Lower leg skin (tissue), 4 donors: ENCODE measurements around the gene MIER2. TPM values are rescaled to one million over a fixed set of nuclear protein-coding genes. Genes with fewer than 3 reads are reported as not detected.

Experiments
- DNase-seq, 2 donors: peaks; one replicate each; pipeline ENCODE4 v3.0.0-alpha.2; 2019; ENCODE audit warnings: low spot score in 2 of 2
- H3K4me3 ChIP-seq: fragments of 200-600 bp; sonication (generic); 2 replicates; pipeline ENCODE4 v1.5.1; 2017; ENCODE audit warnings: mild to moderate bottlenecking, low read depth; ENCODE audit not compliant: poor library complexity, severe bottlenecking
- POLR2A ChIP-seq, 2 donors: fragments of 450-650 bp; IDR thresholded peaks; one replicate each; pipeline ENCODE4 v1.6.1; 2016 to 2017; ENCODE audit warnings: antibody characterized with exemption in 2 of 2, mild to moderate bottlenecking in 1 of 2, moderate library complexity in 1 of 2
- WGBS, 2 donors: methylation state at CpG; one replicate each; pipeline ENCODE4 v1.1.5; 2018; 5-methylcytosine and 5-hydroxymethylcytosine counted together
- intact Hi-C: fragments of 100-400 bp; cut with DNase I; formaldehyde crosslinking; loops from one replicate; pipeline ENCODE4 v1.15.0; 2023; ENCODE audit warnings: low total_unique reads
- total RNA-seq, 4 donors: library from RNA; depleted of rRNA; stranded (reverse); fragments of >200 nt; gene quantifications; one replicate each; pipeline ENCODE4 v1.1.0, GENCODE V29; 2016
- TF ChIP-seq, protein P1 (sequence below), 3 donors: fragments of 450-650 bp; IDR thresholded peaks; one replicate each; pipeline ENCODE4 v1.5.1; 2016; ENCODE audit warnings: antibody characterized with exemption in 3 of 3, mild to moderate bottlenecking in 3 of 3, moderate library complexity in 2 of 3

MIER2 gene
- total RNA-seq, 4 donors from 2014 or later = 24.6 to 76.3 (median 51.8) TPM

DNA sequence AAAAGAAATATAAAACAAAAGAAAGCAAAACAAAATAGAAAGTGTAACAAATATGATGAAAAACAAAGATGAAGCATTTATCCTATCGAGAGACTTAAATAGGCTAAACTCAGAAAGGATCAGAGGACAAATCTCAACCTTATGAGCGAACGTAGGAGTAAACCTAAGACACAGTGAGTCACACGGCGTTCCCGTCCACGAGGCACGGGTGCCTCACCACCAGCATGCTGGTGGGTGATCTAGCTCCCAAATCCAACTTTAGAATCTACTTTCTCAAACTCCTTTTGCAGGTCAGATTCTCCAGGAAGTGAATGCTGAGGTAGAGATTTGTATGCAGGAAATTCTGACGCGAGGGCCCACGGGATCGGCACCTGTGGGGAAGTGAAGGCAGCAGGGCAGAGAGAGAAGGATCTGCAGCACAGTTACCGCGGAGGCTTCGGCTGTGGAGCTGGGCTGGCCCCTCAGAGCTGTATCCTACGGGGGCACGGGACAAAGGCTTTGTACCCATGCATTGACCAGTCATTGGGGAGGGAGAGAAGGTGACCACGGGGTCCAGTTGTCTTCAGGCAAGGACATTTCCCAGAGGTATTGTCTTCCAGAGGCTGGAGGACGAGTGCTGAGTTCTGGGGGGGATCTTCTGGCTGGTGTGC, 7.5 kb upstream of the MIER2 start:
- peak in 1 of 2 donors; percentile 49 for DNase-seq
- WGBS, 2 donors = 66 to 74% methylated on average over 19 of the region's 19 CpGs
- no peak overlapping the region for H3K4me3 ChIP-seq
- intact Hi-C loops = no loop called here
- TF ChIP-seq POLR2A (IDR thresholded peaks at IDR 0.05) = no peak
- TF ChIP-seq, protein P1, sequence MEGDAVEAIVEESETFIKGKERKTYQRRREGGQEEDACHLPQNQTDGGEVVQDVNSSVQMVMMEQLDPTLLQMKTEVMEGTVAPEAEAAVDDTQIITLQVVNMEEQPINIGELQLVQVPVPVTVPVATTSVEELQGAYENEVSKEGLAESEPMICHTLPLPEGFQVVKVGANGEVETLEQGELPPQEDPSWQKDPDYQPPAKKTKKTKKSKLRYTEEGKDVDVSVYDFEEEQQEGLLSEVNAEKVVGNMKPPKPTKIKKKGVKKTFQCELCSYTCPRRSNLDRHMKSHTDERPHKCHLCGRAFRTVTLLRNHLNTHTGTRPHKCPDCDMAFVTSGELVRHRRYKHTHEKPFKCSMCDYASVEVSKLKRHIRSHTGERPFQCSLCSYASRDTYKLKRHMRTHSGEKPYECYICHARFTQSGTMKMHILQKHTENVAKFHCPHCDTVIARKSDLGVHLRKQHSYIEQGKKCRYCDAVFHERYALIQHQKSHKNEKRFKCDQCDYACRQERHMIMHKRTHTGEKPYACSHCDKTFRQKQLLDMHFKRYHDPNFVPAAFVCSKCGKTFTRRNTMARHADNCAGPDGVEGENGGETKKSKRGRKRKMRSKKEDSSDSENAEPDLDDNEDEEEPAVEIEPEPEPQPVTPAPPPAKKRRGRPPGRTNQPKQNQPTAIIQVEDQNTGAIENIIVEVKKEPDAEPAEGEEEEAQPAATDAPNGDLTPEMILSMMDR (IDR thresholded peaks at IDR 0.05) = no peak

GRCh38 chr19:347946-348861, 3.6 kb upstream of the MIER2 start:
- no peak overlapping the region for H3K4me3 ChIP-seq
- no peak for DNase-seq
- intact Hi-C loops = no loop called here
- TF ChIP-seq, protein P1 (IDR thresholded peaks at IDR 0.05) = no peak
- TF ChIP-seq POLR2A (IDR thresholded peaks at IDR 0.05) = no peak
- WGBS, 2 donors = 69 to 70% methylated on average over 26 of the region's 26 CpGs

DNA sequence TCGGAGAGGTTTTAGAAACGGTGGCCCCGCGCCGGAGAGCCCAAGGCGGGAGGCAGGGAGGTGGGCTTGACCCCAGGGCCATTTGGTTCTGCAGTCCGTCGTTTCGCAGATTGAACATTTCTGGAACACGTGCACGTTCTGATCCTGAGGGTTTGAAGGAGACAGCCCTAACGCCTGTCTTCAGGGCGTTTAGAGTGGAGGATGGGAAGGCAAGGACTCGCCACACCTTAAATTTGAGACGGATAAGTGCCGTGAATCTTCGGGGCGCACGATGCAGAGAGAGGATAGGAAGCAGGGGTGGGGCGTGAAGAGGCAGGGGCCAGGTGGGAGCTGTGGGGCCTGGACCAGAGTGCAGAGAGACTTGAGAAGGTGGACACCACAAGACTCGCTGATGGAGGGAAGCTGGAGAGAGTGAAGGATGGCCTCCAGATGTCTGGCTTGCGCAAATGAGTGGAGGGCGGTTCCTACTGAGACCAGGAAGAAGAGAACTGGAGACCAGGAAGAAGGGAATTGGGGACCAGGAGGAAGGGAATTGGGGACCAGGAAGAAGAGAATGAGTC, 804 bp upstream of the MIER2 start:
- peak overlapping the region; percentile 21 for H3K4me3 ChIP-seq
- WGBS, 2 donors = 60 to 63% methylated on average over 23 of the region's 23 CpGs
- TF ChIP-seq POLR2A (IDR thresholded peaks at IDR 0.05) = no peak
- TF ChIP-seq, protein P1 (IDR thresholded peaks at IDR 0.05) = no peak
- no peak for DNase-seq
- intact Hi-C loops = no loop called here

- TF ChIP-seq, protein P1 (IDR thresholded peaks at IDR 0.05) = no peak
- no peak for TF ChIP-seq POLR2A (IDR thresholded peaks at IDR 0.05)
- no peak for DNase-seq
- H3K4me3 ChIP-seq = peak overlapping the region; percentile 69
- 0 to 1% methylated on average over 6 to 29 of the region's 70 CpGs for WGBS, 2 donors
- intact Hi-C loops = no loop called here
Measured at GRCh38 chr19:343941-344624, 513 bp downstream of the MIER2 start.

- H3K4me3 ChIP-seq = peak overlapping the region; percentile 69
- 35% methylated on average over 19 of the region's 19 CpGs for WGBS, 2 donors
Measured at GRCh38 chr19:343451-343931, 1.1 kb downstream of the MIER2 start.

More at GRCh38 chr19:343451-343931, 1.1 kb downstream of the MIER2 start:
- TF ChIP-seq, protein P1 (IDR thresholded peaks at IDR 0.05) = no peak
- no peak for TF ChIP-seq POLR2A (IDR thresholded peaks at IDR 0.05)
- intact Hi-C loops = no loop called here
- DNase-seq = no peak
